Keratinocyte (primary cell): ENCODE results near the gene SCAF8. TPM values are rescaled to one million over a fixed set of nuclear protein-coding genes. Genes with fewer than 3 reads are reported as not detected.

Experiments used
- DNase-seq: peaks from one replicate; pipeline ENCODE4 v3.0.0-alpha.2; 2011; ENCODE audit warnings: low read depth, missing footprints, low spot score
- FAIRE-seq: peaks from 2 replicates; lab custom pipeline; 2011; peaks lifted over from hg19 to GRCh38; lab: Jason Lieb, UNC
- H2AFZ ChIP-seq: 2 replicates; pipeline ENCODE4 v1.6.0; 2012; ENCODE audit warnings: low read length, control low read depth, inconsistent platforms; ENCODE audit not compliant: control insufficient read depth
- H3K27ac ChIP-seq: 2 replicates; pipeline ENCODE4 v1.5.1; 2011; ENCODE audit warnings: low read length; ENCODE audit not compliant: control insufficient read depth, insufficient read depth
- H3K27me3 ChIP-seq: 3 replicates; pipeline ENCODE4 v1.6.0; 2011; ENCODE audit warnings: low read length; ENCODE audit not compliant: control insufficient read depth, insufficient read depth; ENCODE audit errors: extremely low read depth
- H3K36me3 ChIP-seq, 2 experiments: 2 replicates in 1 of 2; 3 replicates in 1 of 2; pipeline ENCODE4 v1.5.1; 2011; ENCODE audit warnings: low read length in 2 of 2, mild to moderate bottlenecking in 1 of 2; ENCODE audit not compliant: control insufficient read depth in 2 of 2, insufficient read depth in 2 of 2; ENCODE audit errors: extremely low read depth in 1 of 2
- H3K4me1 ChIP-seq: 3 replicates; pipeline ENCODE4 v1.5.1; 2011; ENCODE audit warnings: low read length; ENCODE audit not compliant: control insufficient read depth, insufficient read depth; ENCODE audit errors: extremely low read depth
- H3K4me2 ChIP-seq: 3 replicates; pipeline ENCODE4 v1.6.0; 2011; ENCODE audit warnings: low read depth, low read length; ENCODE audit not compliant: control insufficient read depth, insufficient read depth; ENCODE audit errors: extremely low read depth
- H3K4me3 ChIP-seq, 3 experiments: fragments of 200-600 bp in 1 of 3; sonication (generic) in 1 of 3; 2 replicates in 2 of 3; 3 replicates in 1 of 3; pipeline ENCODE4 v1.5.1; 2011 to 2016; ENCODE audit warnings: low read length in 3 of 3, mild to moderate bottlenecking in 3 of 3, control low read depth in 2 of 3, inconsistent platforms in 1 of 3, low read depth in 1 of 3, mixed read lengths in 1 of 3, mixed run types in 1 of 3, moderate library complexity in 1 of 3; ENCODE audit not compliant: control insufficient read depth in 2 of 3, insufficient read depth in 2 of 3; ENCODE audit errors: extremely low read depth in 1 of 3
- H3K79me2 ChIP-seq: 2 replicates; pipeline ENCODE4 v1.6.0; 2012; ENCODE audit warnings: low read length; ENCODE audit not compliant: control insufficient read depth, insufficient read depth
- H3K9ac ChIP-seq: 3 replicates; pipeline ENCODE4 v1.6.0; 2011; ENCODE audit warnings: low read length; ENCODE audit not compliant: control insufficient read depth, insufficient read depth; ENCODE audit errors: extremely low read depth
- H3K9me1 ChIP-seq: 3 replicates; pipeline ENCODE4 v1.6.0; 2011; ENCODE audit warnings: low read length; ENCODE audit not compliant: control insufficient read depth, insufficient read depth; ENCODE audit errors: extremely low read depth
- H3K9me3 ChIP-seq: 2 replicates; pipeline ENCODE4 v1.5.1; 2012; ENCODE audit warnings: low read depth, low read length; ENCODE audit not compliant: control insufficient read depth
- H4K20me1 ChIP-seq: 3 replicates; pipeline ENCODE4 v1.6.0; 2011; ENCODE audit warnings: low read length; ENCODE audit not compliant: control insufficient read depth, insufficient read depth; ENCODE audit errors: extremely low read depth
- EZH2 ChIP-seq: IDR thresholded peaks from one replicate; pipeline ENCODE4 v1.6.1; 2012; ENCODE audit warnings: inconsistent platforms, mild to moderate bottlenecking, low read length, moderate library complexity
- dilution Hi-C: fragments of 300-500 bp; cut with MboI; formaldehyde crosslinking; loops from one replicate; pipeline ENCODE4 v1.7.0; 2020; ENCODE audit warnings: low sequenced_read_pairs; ENCODE audit not compliant: extremely low pct_ligation_motif_present
- polyA plus RNA-seq, 5 experiments: library from polyadenylated mRNA; depleted of rRNA in 3 of 5; stranded (reverse) in 3 of 5; stranded (forward) in 1 of 5; unstranded in 1 of 5; fragments of >200 nt; gene quantifications; 1 replicate in 1 of 5; 2 replicates in 3 of 5; 3 replicates in 1 of 5; pipeline versions ENCODE4 v1.2.1 to v1.2.3, GENCODE V29; 2011 to 2012; ENCODE audit warnings: missing spikeins in 2 of 5, low read depth in 1 of 5, low replicate concordance in 1 of 5
- TF ChIP-seq, protein P1 (sequence below), 3 experiments: IDR thresholded peaks in 1 of 3; conservative IDR thresholded peaks in 1 of 3; optimal IDR thresholded peaks in 1 of 3; 2 replicates in 2 of 3; 3 replicates in 1 of 3; pipeline versions ENCODE3 to v1.5.1; 2011; ENCODE audit warnings: low read length in 3 of 3, mild to moderate bottlenecking in 3 of 3, moderate library complexity in 2 of 3, control low read depth in 1 of 3, inconsistent platforms in 1 of 3; ENCODE audit not compliant: insufficient read depth in 2 of 3; ENCODE audit errors: extremely low read depth in 1 of 3

The SCAF8 gene
- polyA plus RNA-seq, 1 donor (not counting 4 experiments of a cell fraction or from before 2014, with no cell fraction given): 19.1 TPM

DNA sequence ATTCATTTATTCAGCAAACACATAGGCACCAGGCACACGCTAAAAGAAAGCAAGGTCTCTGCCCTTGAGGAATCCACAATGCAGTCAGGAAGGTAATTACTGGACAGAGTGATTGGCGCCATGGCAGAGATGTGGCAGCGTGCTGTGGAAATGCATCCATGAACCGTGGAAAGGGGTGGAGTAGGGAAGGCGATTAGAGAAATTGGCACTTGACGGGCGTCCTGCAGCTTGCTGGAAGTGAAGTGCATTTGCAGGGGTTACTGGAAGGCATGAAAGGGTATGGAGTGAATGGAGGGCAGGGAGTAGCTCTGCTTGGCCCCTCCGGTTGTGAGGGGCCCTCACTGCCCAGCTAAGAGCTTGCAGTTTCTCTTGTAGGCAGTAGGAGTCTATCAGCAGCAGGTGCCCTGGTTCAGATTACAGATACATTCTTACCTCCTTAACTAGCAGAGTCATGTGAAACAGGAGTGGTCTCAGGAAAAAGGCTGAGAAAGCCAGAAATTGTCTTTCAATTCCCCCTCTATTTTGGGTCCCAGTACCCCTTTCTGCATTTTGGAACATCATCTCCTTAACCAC lies 139.4 kb downstream of the SCAF8 start:
- H3K36me3 ChIP-seq: no peaks in the 10 kb centered on the region
- no peak for FAIRE-seq
- no peak overlapping the region for H3K27ac ChIP-seq
- DNase-seq: no peak
- no peak overlapping the region for H2AFZ ChIP-seq
- no peak for TF ChIP-seq EZH2
- TF ChIP-seq, protein P1, sequence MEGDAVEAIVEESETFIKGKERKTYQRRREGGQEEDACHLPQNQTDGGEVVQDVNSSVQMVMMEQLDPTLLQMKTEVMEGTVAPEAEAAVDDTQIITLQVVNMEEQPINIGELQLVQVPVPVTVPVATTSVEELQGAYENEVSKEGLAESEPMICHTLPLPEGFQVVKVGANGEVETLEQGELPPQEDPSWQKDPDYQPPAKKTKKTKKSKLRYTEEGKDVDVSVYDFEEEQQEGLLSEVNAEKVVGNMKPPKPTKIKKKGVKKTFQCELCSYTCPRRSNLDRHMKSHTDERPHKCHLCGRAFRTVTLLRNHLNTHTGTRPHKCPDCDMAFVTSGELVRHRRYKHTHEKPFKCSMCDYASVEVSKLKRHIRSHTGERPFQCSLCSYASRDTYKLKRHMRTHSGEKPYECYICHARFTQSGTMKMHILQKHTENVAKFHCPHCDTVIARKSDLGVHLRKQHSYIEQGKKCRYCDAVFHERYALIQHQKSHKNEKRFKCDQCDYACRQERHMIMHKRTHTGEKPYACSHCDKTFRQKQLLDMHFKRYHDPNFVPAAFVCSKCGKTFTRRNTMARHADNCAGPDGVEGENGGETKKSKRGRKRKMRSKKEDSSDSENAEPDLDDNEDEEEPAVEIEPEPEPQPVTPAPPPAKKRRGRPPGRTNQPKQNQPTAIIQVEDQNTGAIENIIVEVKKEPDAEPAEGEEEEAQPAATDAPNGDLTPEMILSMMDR (optimal IDR thresholded peaks at IDR 0.05 in 1 of 3, IDR thresholded peaks at IDR 0.05 in 1 of 3, conservative IDR thresholded peaks at IDR 0.05 in 1 of 3; ENCODE audit: extremely low read depth in 1 of 3, insufficient read depth in 2 of 3, low read length in 3 of 3): no peak
- no peaks in the 10 kb centered on the region for H3K9me1 ChIP-seq
- no peaks in the 10 kb centered on the region for H3K9me3 ChIP-seq
- no peaks in the 10 kb centered on the region for H3K79me2 ChIP-seq
- H3K9ac ChIP-seq: no peak overlapping the region
- H3K27me3 ChIP-seq: no peaks in the 10 kb centered on the region
- H3K4me3 ChIP-seq: no peak overlapping the region
- no peak overlapping the region for H3K4me2 ChIP-seq
- dilution Hi-C loops: no loop called here
- no peaks in the 10 kb centered on the region for H3K4me1 ChIP-seq
- no peaks in the 10 kb centered on the region for H4K20me1 ChIP-seq

DNA sequence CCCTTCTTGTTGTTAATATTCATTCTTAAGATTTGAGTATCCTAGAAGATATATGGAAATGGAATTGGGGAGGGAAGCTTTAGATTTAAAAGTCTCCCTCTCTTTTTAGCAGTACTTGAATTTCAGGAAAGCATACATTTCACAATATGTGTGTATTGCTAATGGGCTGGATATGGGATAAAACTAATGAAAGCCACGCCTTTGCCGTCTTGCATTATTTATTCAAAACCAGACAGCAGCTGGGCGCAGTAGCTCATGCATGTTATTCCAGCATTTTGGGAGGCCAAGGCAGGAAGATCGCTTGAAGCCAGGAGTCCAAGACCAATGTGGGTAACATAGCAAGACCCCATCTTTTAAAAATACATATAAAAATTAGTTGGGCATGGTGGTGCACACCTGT lies 140.3 kb downstream of the SCAF8 start:
- Histone ChIP-seq H3K27me3 (no peaks in the 10 kb centered on the region), H3K9me1 (no peaks in the 10 kb centered on the region), H3K4me3 (no peak overlapping the region), H3K4me2 (no peak overlapping the region), H3K9ac (no peak overlapping the region), H3K4me1 (no peaks in the 10 kb centered on the region), H3K79me2 (no peaks in the 10 kb centered on the region), H3K27ac (no peak overlapping the region), H4K20me1 (no peaks in the 10 kb centered on the region), H3K9me3 (no peaks in the 10 kb centered on the region), H2AFZ (no peak overlapping the region), H3K36me3 (no peaks in the 10 kb centered on the region)
- no peak for TF ChIP-seq EZH2
- TF ChIP-seq, protein P1 (optimal IDR thresholded peaks at IDR 0.05 in 1 of 3, IDR thresholded peaks at IDR 0.05 in 1 of 3, conservative IDR thresholded peaks at IDR 0.05 in 1 of 3; ENCODE audit: extremely low read depth in 1 of 3, insufficient read depth in 2 of 3, low read length in 3 of 3): no peak
- FAIRE-seq: no peak
- no peak for DNase-seq
- dilution Hi-C loops: no loop called here
